ENCODE measurements around the gene PTGES3. TPM values are rescaled to one million over a fixed set of nuclear protein-coding genes. Genes with fewer than 3 reads are reported as not detected.

PTGES3 gene
- total RNA-seq, 1 experiment from 2014 or later = 167 TPM

DNA sequence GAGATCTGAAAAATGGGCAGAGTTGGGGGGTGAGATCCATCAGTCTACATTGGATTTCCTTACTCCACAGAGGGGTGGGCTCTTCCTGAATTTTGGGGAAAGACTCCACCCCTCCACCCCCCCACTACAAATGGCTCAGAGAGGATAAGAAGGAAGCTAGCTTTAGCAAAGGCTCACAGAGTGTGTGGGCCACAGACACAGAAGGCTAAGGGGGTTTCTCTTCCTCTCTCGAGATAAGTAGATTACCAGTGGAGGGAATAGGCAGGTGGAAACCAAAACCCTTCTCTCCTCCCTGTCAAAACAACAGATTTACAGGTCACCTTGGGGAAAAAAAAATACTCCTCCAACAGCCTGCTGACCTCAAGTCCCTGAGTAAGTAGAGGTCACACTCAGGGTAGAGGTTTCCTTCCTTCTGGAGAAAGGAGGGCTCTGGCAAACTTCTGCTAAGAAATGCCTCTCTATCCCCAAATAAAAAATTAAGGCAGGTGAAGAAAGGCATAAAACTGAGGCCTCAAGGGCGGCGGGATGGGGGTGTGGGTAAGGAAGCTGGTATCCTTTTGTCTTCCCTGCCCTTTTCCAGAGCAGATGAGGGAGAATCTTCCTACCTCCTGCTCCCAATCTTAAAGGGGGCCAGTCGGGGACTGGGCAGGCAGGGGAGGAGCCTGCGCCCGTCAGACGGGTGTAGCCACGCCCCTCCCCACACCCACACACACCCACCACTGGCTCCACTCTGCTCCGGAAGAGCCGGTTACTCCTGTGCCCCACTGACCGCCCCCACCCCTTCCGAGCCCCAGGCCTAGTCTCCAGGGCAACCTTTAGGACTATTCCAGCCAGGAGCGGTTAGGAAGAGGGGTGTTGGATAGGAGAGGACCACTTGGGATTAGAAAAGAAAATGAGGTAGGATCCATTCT, 56.0 kb downstream of the PTGES3 start:
- Histone ChIP-seq H3K27me3 (ENCODE audit: control insufficient read depth, insufficient read depth, low read length) (no peaks in the 10 kb centered on the region), H3K4me3 (ENCODE audit: insufficient read depth, low read depth, low read length) (no peak overlapping the region), H3K36me3 (replicated peaks; ENCODE audit: control insufficient read depth, insufficient read depth, low read length) (no peaks in the 10 kb centered on the region)
- DNase-seq = peak; percentile 92

DNA sequence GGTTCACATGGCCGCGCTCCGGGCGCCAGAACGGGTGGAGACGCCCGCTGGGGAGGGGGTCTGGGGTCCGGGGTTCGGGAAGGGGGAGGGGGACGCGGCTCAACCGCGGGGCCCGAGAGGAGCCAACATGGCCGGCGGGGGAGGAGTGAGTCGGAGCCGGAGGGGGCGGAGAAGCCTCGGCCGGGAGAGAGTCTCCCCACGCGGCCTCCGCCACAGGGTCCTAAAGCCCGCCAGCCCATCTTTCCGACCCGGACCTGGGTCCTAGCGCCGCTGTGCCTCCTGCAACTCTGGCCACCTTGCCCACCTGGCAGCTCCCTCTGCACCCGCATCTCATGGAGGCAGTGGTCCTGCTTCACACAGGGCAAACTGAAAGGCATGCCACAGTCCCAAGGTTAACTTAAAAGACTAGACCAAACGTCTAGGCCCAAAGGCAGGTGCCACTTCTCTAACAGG, 57.9 kb downstream of the PTGES3 start, which contains the start of gene BAZ2A:
Gene BAZ2A (minus strand): TSS at position 147 of the 453 bp plus-strand sequence. CDS start 12,796 bp downstream, outside the sequence.
- Histone ChIP-seq H3K36me3 (replicated peaks; ENCODE audit: control insufficient read depth, insufficient read depth, low read length) (no peaks in the 10 kb centered on the region; the same call in 1 of the 2 replicates), H3K27me3 (ENCODE audit: control insufficient read depth, insufficient read depth, low read length) (no peaks in the 10 kb centered on the region), H3K4me3 (ENCODE audit: insufficient read depth, low read depth, low read length) (peak within 1 kb of the TSS; percentile 87)

DNA sequence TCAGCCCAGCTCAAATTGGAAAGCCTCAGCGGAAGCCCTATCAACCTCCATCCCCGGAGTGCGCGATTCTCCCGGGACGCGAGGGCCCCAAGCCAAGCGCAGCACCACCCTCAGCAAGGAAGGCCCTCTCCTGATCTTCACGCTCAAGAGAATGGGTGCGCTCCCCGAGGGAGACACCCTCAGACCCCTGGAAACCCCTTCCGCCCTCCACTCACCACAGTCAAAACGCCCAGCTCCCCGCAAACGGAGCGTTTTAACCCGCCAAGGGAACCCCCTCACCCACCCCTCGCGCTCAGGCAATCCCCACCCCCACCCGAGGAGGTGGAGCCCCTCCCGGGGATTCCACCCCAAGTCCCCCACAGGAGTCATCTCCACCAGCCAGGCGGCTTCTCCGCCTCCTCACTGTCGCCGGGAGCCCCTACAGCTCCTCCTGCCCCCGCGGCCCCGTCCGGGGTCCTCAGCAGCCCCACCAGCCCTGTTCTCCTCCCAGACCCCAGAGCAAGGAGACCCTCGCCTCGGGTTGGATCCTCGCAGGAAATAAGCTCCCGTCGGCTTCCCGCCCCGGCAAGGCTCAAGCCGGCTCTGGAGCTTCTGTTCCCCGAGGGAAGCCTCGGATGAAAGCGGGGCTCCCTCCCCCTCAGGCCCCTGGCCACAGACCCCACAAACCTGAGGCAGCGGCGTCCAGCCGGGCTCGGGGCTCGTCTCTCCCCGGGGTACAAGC, 58.5 kb downstream of the PTGES3 start:
- Histone ChIP-seq H3K4me3 (ENCODE audit: insufficient read depth, low read depth, low read length) (peak overlapping the region; percentile 87), H3K36me3 (replicated peaks; ENCODE audit: control insufficient read depth, insufficient read depth, low read length) (no peaks in the 10 kb centered on the region; the same call in 1 of the 2 replicates), H3K27me3 (ENCODE audit: control insufficient read depth, insufficient read depth, low read length) (no peaks in the 10 kb centered on the region)
- DNase-seq = no peak

More for the DNA sequence above, 57.9 kb downstream of the PTGES3 start, which contains the start of gene BAZ2A:
- peak; percentile 98 for DNase-seq

DNA sequence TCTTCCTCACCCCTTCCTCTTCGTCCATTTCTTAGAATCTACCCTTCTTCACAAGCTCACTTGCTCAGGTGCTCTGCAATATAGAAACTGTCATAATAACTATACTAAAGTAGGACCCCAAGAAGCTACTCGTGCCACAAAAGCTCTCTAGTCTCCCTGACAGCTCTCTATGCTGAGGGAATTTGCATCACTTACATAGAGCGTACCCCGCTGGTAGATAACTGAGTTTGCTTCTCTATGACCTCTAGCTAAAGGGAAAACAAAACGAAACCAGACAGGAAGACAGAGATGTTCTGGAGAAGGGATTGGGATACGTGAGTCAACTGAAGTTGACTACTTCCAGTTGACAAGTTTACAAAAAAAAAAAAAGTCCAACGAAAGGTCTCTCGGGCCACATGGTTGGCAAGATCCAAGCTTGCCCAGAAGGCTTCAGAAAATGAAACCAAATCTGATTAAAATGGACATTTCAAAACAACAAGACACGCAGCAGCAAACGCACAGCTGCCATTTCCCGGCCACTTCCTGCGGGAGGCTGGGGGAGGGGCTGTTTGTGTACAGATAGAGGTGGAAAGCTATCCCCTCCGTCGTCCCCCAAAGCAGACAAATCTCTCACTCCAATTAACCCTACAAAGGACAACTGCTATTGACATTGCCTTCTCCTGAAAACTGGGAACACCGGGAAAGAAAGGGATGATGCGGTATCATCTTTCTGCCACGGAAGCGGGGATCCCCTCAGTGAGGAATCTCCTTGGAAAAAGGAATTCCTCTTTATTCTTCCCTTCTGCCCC, 59.2 kb downstream of the PTGES3 start:
- H3K4me3 ChIP-seq (ENCODE audit: insufficient read depth, low read depth, low read length) = peak overlapping the region; percentile 87
- no peaks in the 10 kb centered on the region; the same call in 1 of the 2 replicates for H3K36me3 ChIP-seq (replicated peaks; ENCODE audit: control insufficient read depth, insufficient read depth, low read length)
- DNase-seq = peak; percentile 67
- no peaks in the 10 kb centered on the region for H3K27me3 ChIP-seq (ENCODE audit: control insufficient read depth, insufficient read depth, low read length)

DNA sequence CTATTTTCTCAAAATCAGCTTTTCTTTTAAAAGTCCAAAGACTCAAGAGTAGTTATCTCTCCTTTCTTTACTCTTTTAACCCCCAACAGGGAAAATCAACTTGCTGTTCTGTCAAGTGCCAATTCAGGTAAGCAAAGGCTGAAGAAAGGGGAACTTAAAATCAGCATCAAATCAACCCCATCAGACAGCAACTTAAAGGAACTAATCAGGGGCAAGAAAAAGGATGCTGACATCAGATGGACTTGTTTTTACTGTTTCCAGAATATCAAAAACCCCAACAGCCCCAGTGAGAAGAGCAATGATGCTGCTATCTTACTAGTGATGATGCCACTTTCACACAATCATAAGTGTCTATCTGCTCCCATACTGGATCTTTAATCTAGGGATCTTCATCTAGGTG, 61.4 kb downstream of the PTGES3 start:
- no peaks in the 10 kb centered on the region for H3K27me3 ChIP-seq (ENCODE audit: control insufficient read depth, insufficient read depth, low read length)
- no peak for DNase-seq
- H3K36me3 ChIP-seq (replicated peaks; ENCODE audit: control insufficient read depth, insufficient read depth, low read length) = no peaks in the 10 kb centered on the region; the same call in 1 of the 2 replicates
- H3K4me3 ChIP-seq (ENCODE audit: insufficient read depth, low read depth, low read length) = no peak overlapping the region

DNA sequence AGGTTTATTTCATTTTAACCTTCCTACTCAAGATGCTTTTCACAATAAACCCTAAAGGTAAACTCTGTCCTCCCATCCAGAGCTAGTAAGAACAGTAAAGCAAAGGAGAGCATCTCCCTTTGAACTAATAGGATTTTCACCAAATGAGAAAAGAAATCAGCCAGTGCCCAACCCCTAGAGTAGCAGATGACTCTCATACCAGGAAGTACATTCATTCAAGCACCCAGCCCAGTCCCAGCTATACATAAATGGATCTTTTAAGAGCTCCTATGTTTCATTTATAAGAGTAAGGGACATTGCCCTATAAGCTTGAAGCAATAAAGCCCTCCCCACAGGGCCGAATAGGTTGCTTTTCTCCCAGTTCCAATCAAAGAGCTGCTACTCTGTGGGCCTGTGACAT, 65.5 kb downstream of the PTGES3 start:
- Histone ChIP-seq H3K4me3 (ENCODE audit: insufficient read depth, low read depth, low read length) (no peak overlapping the region), H3K36me3 (replicated peaks; ENCODE audit: control insufficient read depth, insufficient read depth, low read length) (peaks cover under 1% of the 10 kb centered on the region), H3K27me3 (ENCODE audit: control insufficient read depth, insufficient read depth, low read length) (no peaks in the 10 kb centered on the region)
- DNase-seq = no peak

DNA sequence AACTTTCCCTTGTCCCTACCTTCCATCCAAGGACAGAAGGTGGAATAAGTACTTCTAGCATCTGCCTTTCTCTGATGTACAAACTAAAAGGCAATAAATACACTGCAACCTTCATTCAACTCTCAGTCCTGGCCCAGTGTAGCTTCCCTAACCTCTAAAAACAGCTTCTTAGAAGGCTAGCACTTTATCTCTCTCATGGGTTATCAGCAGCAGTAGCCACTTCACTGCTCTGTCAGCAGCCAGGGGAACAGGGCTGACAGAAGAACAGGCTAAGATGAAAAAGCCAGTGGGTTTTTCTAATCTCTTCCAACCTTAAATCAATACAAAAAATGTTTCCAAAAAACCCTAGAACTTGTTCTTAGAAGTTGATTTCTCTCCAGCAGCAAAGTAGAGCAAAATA, 71.2 kb downstream of the PTGES3 start:
- H3K4me3 ChIP-seq (ENCODE audit: insufficient read depth, low read depth, low read length) = no peak overlapping the region
- peaks cover 41% of the 10 kb centered on the region for H3K36me3 ChIP-seq (replicated peaks; ENCODE audit: control insufficient read depth, insufficient read depth, low read length)
- DNase-seq = no peak
- no peaks in the 10 kb centered on the region for H3K27me3 ChIP-seq (ENCODE audit: control insufficient read depth, insufficient read depth, low read length)

DNA sequence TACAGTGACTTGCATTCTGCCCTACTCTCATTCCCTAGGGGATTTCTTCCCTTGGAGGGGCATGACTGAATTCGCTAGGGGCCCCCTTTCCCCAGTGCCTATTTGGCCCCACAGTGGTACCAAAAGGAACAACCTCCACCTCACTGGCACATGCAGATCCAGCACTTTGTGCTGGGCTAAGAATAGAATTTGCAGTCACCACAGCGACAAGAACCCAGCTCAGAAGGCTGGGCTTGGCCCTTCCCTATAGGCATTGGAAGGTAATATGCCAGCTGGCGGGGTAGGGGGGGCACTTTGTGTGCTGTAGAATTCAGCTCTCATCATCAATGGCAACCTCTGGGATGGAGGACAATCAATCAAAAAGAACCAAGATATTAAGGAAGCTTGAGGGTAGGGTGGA, 71.8 kb downstream of the PTGES3 start:
- Histone ChIP-seq H3K4me3 (ENCODE audit: insufficient read depth, low read depth, low read length) (no peak overlapping the region), H3K27me3 (ENCODE audit: control insufficient read depth, insufficient read depth, low read length) (no peaks in the 10 kb centered on the region), H3K36me3 (replicated peaks; ENCODE audit: control insufficient read depth, insufficient read depth, low read length) (peaks cover 48% of the 10 kb centered on the region)
- DNase-seq = no peak

DNA sequence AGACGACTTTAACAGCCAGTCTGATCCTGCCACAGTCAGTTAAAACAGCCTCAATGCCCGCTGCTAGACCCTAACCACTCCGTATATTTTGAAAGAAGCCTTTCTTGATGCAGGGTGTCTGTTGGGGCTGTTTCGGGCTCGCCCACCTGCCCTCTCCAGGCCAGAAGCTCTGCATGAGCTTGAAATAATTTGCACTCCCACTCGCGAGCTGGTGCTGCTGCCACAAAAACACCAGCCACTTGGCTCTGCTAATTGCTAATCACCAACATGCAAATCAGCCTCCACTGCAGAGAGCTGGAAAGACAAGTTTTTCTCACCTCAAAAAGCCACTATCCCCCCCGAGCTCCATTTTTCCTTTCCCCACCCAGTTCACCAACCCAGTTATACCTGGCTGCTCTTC, 73.5 kb downstream of the PTGES3 start:
- H3K4me3 ChIP-seq (ENCODE audit: insufficient read depth, low read depth, low read length) = no peak overlapping the region
- H3K36me3 ChIP-seq (replicated peaks; ENCODE audit: control insufficient read depth, insufficient read depth, low read length) = peaks cover 60% of the 10 kb centered on the region
- no peak for DNase-seq
- H3K27me3 ChIP-seq (ENCODE audit: control insufficient read depth, insufficient read depth, low read length) = no peaks in the 10 kb centered on the region

Other genes starting within 250 kb of the PTGES3 start
- gene TIMELESS, start 238.9 kb downstream of the PTGES3 start, total RNA-seq (2014; rRNA removed; shearing (Covaris generic)) = 13.3 and 15.7 TPM in 2 replicates
- gene MIP, start 233.6 kb downstream of the PTGES3 start, total RNA-seq (2014; rRNA removed; shearing (Covaris generic)) = not detected in 2 replicates
- gene SPRYD4, start 219.7 kb downstream of the PTGES3 start, total RNA-seq (2014; rRNA removed; shearing (Covaris generic)) = 2.3 TPM in 2 replicates
- gene GLS2, start 200.1 kb downstream of the PTGES3 start, total RNA-seq (2014; rRNA removed; shearing (Covaris generic)) = 2.2 and 5.5 TPM in 2 replicates
- 6.1 and 8.5 TPM in 2 replicates for gene RBMS2, start 166.5 kb downstream of the PTGES3 start, total RNA-seq (2014; rRNA removed; shearing (Covaris generic))
- gene BAZ2A, start 58.0 kb downstream of the PTGES3 start, total RNA-seq (2014; rRNA removed; shearing (Covaris generic)) = 23.6 and 24.6 TPM in 2 replicates
- gene ATP5F1B, start 42.3 kb downstream of the PTGES3 start, total RNA-seq (2014; rRNA removed; shearing (Covaris generic)) = 959 and 1,061 TPM in 2 replicates
- 1,507 and 1,762 TPM in 2 replicates for gene NACA, start 37.0 kb upstream of the PTGES3 start, total RNA-seq (2014; rRNA removed; shearing (Covaris generic))
- 44.0 and 70.2 TPM in 2 replicates for gene PRIM1, start 64.0 kb upstream of the PTGES3 start, total RNA-seq (2014; rRNA removed; shearing (Covaris generic))
- 3.5 and 6.7 TPM in 2 replicates for gene HSD17B6, start 75.0 kb upstream of the PTGES3 start, total RNA-seq (2014; rRNA removed; shearing (Covaris generic))
- 0.28 TPM in 1 of 2 replicates, not detected in the other for gene SDR9C7, start 246.1 kb upstream of the PTGES3 start, total RNA-seq (2014; rRNA removed; shearing (Covaris generic))